Right renal pelvis (tissue), 4 donors: ENCODE measurements around the gene MARCKS. TPM values are rescaled to one million over a fixed set of nuclear protein-coding genes. Genes with fewer than 3 reads are reported as not detected.

Source experiments
- DNase-seq, 4 donors: peaks; one replicate each; pipeline ENCODE4 v3.0.0-alpha.2; 2013; ENCODE audit warnings: low read depth in 4 of 4, low spot score in 3 of 4, missing footprints in 1 of 4
- polyA plus RNA-seq, 4 donors: library from polyadenylated mRNA; unstranded; fragments of 120-200 nt; gene quantifications; one replicate each; pipeline ENCODE4 v1.2.1, GENCODE V29; 2013; ENCODE audit not compliant: insufficient read length in 4 of 4

MARCKS gene, protein sequence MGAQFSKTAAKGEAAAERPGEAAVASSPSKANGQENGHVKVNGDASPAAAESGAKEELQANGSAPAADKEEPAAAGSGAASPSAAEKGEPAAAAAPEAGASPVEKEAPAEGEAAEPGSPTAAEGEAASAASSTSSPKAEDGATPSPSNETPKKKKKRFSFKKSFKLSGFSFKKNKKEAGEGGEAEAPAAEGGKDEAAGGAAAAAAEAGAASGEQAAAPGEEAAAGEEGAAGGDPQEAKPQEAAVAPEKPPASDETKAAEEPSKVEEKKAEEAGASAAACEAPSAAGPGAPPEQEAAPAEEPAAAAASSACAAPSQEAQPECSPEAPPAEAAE
- polyA plus RNA-seq, result 100 to 1,000 TPM; 260 to 308 (median 301) TPM

DNA sequence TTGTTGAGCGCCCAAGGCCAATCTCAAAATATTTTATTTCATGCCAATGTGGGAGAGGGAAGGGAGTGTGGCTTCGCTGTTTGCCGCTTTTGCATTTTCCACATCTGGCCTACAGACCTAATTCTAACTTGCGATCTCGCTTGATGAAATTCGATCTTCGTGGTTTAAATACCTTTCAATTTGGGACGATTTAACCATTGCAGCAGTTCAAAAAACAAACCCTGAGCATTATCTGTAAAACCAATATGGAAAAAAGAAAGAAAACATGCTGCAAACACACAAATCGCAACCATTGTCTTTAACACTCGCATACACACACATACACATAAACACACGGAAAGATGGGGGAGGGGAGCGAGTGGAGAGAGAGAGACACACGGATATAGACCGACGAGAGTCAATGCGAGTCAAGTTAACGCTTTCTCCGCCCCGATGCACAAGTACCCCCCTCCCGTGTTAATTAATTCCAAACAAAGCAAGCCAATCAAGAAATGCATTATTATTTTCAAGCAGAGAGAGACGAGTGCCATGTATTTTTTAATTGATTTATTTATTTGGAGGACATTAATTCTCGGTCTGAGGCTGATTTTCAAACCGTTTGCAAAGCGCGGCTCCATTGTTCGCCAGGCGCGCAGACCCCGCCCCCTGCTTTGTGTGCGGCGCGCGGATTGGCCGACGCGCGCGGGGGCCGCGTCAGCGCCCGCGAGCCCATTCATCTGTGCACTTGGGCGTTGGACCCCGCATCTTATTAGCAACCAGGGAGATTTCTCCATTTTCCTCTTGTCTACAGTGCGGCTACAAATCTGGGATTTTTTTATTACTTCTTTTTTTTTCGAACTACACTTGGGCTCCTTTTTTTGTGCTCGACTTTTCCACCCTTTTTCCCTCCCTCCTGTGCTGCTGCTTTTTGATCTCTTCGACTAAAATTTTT lies at the start of gene MARCKS:
Gene MARCKS, plus strand, starts transcription at position 721 of the 931 bp plus-strand sequence. CDS start 401 bp downstream, outside the sequence.
- DNase-seq, result peak in 3 of 4 donors; percentile 84 to 93 (median 92)

DNA sequence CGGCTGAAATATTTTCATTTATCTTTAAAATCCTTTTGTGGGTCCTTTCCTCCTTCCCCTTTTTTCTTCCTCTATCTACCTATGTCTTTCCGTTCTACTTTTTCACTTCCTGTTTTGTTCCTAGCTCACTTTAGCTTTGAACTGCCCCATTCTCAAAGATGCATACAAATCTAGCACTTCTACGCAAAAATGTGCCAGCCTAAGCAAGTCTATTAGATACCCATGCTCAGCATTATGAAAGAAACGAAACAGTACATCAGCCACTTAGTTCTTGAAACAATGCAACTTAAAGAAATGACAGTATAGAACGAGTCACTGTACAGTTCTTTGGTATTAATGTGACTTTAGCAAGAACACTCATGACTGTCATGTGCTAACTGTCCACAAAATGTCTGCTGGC lies 47.3 kb upstream of the MARCKS start:
- no peak for DNase-seq

- DNase-seq, result no peak
Measured at GRCh38 chr6:113813142-113813541, 44.0 kb upstream of the MARCKS start.

- no peak for DNase-seq
Measured at GRCh38 chr6:113818578-113818977, 38.6 kb upstream of the MARCKS start.

GRCh38 chr6:113819169-113819830 lies 37.8 kb upstream of the MARCKS start:
- DNase-seq, result no peak

GRCh38 chr6:113820761-113821160 lies 36.4 kb upstream of the MARCKS start:
- DNase-seq, result no peak

DNA sequence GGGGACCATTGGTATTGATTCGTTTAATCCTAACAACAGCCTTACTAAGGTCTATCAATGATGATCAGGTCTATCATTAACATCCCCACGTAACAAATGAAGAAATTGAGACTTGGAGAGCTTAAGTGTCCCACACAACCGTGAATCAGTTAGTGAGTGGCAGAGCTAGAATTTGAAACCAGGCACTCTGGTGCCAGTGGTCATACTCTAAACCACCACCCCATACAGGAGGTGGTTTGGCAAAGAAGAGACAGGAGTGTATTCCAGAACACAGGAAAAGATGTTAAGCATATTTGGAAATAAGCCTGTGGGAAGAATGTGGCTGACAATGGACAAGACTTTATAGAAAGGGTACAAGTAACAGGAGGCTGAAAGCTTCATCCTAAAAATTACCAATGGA lies 35.7 kb upstream of the MARCKS start:
- no peak for DNase-seq

DNA sequence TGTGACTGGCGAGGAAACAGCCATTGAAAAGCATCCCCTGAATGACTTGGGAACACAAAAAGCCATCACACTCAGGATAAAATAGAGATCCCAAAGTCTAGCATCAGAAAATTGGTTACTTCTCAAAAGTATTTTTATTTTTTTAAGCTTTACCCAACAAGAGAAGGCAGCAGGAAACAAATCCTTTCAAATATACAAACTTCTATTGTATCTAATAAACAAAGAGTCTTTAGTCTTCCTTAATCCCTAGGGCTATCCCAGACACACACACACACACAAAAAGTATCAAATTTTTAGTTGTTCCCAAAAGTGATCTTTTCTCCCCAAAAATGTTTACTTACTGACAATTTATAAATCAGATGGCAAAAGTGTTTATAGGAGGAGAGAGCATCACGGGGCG lies 33.2 kb upstream of the MARCKS start:
- no peak for DNase-seq

- DNase-seq, result no peak
Measured at GRCh38 chr6:113824411-113824810, 32.7 kb upstream of the MARCKS start.

DNA sequence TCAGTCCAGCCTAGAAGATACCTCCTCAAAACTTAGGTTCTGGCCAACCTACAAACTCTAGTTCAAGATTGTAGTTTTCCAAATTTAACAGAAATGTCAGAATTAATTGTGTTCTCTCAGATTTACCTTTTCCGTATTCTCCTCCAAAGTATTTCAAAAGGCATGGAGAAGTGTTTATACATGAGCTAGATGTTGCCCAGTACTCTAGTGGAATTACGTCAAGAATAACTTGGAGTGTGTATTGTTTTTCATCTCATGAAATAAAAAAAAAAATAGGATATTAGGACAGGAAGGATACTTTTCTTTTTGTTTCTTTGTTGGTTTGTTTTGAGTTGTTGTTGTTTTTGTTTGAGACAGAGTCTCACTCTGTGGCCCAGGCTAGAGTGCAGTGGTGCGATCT lies 32.3 kb upstream of the MARCKS start:
- no peak for DNase-seq

DNA sequence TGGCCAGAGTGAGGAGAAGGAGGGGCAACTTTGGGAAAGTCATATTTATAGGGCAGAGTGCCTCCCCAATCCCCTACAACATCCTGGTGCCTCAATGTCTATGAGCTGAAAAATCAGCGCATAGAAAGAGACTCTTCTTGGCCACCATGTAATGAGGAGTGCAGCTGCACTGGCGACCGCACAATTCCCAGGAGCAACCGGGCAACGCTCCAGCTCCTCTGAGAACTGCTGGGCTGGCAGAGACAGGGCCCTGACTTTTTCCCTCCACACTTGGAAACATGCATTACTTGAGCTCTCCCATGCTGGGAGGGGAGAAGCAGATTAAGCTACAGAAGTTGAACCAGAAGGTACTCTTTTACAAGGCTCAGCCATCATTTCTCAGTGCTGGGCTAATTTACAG lies 31.4 kb upstream of the MARCKS start:
- DNase-seq, result no peak

DNA sequence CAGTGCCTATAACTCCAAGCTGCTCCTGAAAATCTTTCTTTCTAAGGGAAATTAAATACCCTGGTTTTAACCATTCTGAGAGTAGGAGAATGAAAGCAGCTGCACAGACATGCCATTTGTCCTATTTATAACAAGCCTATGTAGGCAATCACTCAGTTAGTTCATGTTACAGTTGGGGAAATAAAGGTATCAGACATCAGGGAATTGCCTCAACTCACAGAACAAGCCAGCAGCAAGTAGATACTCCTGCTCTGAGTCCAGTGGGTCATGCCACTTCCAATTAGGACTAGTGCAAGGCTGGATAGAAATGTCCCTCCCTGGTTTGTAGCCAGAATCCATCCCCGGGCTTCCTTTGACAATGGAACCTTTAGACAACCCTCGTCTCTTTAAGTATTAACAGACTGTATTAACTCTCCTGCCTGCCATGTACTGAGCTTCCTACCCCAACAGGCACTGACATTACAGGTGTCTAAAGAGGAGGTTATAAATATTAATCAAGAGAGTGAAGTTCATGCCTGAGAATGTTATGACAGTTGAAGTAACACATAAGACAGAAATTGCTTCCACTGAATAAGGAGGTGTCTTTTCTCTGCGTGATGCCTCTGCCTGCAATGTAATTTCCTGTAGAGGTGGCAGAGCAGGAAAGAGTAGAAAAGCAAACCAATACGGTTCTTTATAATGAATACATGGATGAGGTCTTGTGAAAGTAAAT lies 28.0 kb upstream of the MARCKS start:
- no peak for DNase-seq

GRCh38 chr6:113829696-113830045 lies 27.5 kb upstream of the MARCKS start:
- no peak for DNase-seq

DNA sequence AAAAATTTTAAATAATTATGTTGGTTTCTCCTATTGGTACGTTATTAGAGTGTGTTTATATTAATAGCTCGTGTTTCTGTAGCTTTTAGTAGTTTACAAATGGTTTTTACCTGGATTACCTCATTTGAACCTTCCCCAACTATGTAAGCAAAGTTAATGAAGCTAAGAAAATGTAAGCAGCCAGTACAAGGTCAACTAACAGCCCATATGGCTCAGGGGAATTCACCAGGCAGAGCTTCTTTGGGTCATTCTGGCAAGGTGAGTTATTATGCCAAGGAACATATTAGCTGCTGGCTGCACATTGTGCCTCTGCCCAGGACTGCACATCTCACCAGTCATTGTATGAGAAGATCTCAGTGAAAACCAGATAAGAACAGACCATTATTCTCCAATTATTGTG lies 27.0 kb upstream of the MARCKS start:
- DNase-seq, result no peak

GRCh38 chr6:113833537-113833936 lies 23.6 kb upstream of the MARCKS start:
- DNase-seq, result no peak

GRCh38 chr6:113837170-113837569 lies 20.0 kb upstream of the MARCKS start:
- DNase-seq, result no peak

DNA sequence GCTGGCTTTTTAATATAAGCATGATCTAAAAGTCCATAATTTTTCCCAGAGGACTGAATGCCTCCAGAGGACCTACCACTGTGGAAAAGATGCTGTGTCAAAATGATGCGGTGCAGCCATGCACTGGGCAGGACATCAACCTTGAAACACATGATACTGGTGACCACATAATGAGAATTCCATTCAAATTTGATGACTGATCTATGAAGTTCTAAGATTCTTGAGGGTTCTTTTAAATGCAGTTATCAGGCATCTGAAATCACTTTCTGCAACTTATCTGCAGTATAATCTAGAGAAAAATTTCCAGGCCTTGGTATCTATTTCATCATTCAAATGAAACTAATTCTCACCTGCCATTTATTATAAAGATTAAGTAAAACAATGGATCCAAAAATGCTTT lies 15.0 kb upstream of the MARCKS start:
- DNase-seq, result no peak

GRCh38 chr6:113843500-113844073 lies 13.6 kb upstream of the MARCKS start:
- no peak for DNase-seq

DNA sequence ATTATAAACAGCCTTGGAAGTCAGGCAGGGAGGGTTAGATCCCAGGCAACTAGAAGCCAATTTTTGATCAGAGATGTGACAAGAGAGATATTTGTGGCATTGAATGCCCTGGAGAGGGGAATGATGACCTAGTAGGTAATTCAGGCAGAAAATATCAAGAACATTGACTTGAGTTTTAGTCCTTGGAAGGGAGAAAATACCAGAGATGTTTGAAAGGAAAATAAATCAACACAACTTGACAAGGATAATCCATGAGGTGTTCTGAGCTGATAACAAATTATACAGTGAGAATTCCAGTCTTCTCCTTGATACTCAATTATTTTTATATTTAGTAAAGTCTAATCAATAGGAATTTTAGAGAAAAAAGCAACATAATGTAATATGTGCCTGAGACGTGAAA lies 10.6 kb upstream of the MARCKS start:
- DNase-seq, result no peak

DNA sequence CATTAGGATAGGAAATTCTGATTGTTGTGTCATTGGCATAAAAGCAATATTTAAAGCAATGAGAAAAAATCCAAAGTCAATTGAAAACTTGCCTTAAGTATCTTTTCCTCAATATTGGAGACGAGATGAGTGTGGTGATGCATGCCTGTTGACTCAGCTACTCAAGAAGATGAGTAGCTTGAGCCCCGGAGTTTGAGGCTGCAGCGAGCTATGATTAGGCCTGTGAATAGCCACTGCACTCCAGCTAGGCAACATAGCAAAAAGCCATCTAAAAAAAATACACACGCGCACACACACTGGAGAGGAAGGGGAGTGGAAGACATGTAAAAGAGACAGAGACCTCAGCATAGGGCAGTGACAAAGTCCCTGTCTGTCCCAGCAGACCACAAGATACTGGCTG lies 9.7 kb upstream of the MARCKS start:
- no peak for DNase-seq
